ENCODE measurements around the gene ARMC12.
"Not testable (repeated sequence)": the region's sequence is repeated elsewhere in the genome, so short reads cannot be mapped to it uniquely, and the experiment has no call there.

ARMC12 gene

DNA sequence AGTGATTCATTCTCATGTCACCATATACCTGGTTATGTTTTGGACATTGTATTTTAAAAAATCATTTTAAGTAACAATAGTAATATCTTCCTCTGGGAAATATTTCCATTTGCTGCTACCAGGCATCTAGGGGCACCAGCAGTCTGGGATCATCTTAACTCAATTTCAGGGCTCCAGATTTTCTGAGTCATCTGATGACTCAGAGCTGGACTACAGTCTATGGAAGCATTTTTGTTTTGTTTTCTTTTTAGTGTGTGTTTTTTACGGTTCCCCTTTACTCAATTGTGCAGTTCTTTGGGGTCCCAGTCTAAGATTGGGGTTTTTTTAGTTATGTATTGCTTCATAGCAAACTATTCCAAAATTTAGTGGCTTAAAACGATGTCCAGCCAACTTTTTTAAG lies 42.4 kb upstream of the ARMC12 start:
- FAIRE-seq (no peak), DNase-seq (ENCODE audit: insufficient read length, low spot score) (no peak)
- TF ChIP-seq, protein P1, sequence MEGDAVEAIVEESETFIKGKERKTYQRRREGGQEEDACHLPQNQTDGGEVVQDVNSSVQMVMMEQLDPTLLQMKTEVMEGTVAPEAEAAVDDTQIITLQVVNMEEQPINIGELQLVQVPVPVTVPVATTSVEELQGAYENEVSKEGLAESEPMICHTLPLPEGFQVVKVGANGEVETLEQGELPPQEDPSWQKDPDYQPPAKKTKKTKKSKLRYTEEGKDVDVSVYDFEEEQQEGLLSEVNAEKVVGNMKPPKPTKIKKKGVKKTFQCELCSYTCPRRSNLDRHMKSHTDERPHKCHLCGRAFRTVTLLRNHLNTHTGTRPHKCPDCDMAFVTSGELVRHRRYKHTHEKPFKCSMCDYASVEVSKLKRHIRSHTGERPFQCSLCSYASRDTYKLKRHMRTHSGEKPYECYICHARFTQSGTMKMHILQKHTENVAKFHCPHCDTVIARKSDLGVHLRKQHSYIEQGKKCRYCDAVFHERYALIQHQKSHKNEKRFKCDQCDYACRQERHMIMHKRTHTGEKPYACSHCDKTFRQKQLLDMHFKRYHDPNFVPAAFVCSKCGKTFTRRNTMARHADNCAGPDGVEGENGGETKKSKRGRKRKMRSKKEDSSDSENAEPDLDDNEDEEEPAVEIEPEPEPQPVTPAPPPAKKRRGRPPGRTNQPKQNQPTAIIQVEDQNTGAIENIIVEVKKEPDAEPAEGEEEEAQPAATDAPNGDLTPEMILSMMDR (IDR thresholded peaks at IDR 0.05; ENCODE audit: insufficient read depth, missing control alignments) = no peak

DNA sequence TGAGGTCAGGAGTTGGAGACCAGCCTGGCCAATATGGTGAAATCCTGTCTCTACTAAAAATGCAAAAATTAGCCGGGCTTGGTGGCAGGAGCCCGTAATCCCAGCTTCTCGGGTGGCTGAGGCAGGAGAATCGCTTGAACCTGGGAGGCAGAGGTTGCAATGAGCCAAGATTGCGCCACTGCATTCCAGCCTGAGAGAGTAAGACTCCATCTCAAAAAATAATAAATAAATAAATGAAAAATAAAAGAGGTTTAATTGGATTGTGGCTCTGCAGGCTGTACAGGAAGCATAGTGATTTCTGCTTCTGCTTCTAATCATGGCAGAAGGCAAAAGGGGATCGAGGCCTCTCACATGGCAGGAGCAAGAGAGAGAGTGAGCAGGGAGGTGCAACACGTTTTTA lies 38.4 kb upstream of the ARMC12 start:
- FAIRE-seq = not testable (repeated sequence)

DNA sequence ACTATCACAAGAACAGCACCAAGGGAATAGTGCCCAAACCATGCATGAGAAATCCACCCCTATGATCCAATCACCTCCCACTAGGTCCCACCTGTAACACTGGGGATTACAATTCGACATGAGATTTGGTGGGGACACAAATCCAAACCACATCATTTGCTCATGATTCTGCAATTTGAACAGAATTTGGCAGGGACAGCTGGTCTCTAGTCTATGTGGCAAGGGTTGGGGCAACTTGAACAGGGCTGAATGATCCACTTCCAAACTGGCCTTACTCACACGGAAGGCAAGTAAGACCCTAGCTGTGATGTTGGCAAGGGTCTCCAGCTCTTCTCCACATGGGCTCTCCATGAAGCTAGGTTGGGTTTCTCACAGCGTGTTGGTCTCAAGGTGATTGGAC lies 38.0 kb upstream of the ARMC12 start:
- no peak for DNase-seq (ENCODE audit: insufficient read length, low spot score)
- FAIRE-seq = no peak
- TF ChIP-seq, protein P1 (IDR thresholded peaks at IDR 0.05; ENCODE audit: insufficient read depth, missing control alignments) = no peak

More for the DNA sequence above, 38.4 kb upstream of the ARMC12 start:
- not testable (repeated sequence) for DNase-seq (ENCODE audit: insufficient read length, low spot score)

DNA sequence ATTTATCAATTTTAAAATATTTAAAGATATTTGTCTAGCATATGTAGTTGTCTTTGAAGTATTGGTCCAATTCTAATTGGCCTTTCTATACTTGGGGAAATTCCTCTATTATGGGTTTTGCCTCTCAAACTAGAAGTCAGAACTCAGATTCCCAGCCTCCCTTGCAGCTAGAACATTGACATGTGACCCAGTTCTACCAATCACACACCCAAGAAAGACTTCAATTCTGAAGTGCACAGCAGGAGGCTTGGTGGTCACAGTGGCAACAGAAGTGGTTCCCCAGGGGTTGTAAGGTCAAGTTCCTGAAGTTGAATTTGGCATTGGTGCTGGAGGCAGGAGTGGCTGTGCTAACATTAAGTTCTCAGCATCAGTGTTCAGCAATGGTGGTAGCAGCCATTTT lies 33.3 kb upstream of the ARMC12 start:
- FAIRE-seq (no peak), DNase-seq (ENCODE audit: insufficient read length, low spot score) (no peak)
- TF ChIP-seq, protein P1 (IDR thresholded peaks at IDR 0.05; ENCODE audit: insufficient read depth, missing control alignments) = no peak

DNA sequence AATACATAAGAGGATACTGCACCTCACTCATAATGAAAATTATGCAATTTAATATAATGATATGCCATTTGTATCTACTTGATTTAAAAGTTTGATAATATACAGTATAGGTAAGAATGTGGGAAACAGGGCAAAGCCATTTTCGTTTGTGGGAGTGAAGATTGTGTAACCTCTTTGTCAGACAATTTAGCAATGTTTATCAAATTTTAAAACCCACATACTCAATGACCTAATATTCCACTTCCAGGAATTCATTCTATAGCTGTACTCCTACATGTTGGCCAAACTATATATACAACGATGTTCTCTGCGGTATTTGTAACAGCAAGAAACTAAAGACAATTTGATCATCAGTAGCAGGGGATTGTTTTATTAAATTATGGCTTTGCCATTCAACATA lies 30.4 kb upstream of the ARMC12 start:
- TF ChIP-seq, protein P1 (IDR thresholded peaks at IDR 0.05; ENCODE audit: insufficient read depth, missing control alignments) = no peak
- FAIRE-seq (no peak), DNase-seq (ENCODE audit: insufficient read length, low spot score) (no peak)

DNA sequence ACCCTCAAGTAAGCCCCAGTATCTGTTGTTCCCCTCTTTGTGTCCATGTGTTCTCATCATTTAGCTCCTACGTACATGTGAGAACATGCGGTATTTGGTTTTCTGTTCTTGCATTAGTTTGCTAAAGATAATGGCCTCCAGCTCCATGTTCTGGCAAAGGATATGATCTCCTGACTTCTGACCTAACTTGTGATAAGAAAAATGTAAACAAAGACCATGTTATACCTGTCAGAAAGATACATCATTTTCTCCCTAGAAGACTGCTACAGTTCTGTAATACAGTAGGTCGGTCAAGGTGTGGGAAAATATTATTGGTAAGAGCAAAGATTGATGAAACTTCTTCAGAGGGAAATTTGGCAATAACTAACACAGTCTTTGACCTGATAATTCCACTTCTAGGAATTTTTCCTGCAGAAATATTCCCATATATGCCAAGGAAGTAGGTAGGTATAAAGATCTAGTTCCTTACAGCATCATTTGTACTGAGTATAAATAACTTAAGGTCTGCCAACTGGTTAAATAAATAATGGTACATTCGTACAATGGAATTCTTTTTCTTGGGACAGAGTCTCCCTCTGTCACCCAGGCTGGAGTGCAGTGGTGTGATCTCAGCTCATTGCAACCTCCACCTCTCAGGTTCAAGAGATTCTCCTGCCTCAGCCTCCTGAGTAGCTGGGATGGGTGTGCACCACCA lies 29.0 kb upstream of the ARMC12 start:
- FAIRE-seq (no peak), DNase-seq (ENCODE audit: insufficient read length, low spot score) (no peak)
- TF ChIP-seq, protein P1 (IDR thresholded peaks at IDR 0.05; ENCODE audit: insufficient read depth, missing control alignments) = no peak

DNA sequence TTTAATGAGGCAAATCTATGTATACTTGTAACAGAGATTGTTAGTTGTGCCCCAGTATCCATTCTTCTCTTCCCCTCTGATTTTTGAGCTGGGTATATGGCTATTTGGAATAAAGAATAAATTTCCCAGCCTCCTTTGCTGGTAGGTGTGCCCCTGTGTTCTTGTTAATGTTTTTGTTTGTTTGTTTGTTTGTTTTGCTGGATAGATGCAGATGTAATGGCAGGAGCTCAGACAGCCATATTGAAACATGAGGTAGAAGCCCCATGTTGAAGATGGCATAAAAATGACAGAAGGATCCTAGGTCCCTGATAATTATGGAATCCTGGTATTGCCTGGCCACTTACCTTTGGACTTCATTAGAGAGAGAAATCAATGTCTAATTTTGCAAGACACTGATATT lies 28.2 kb upstream of the ARMC12 start:
- TF ChIP-seq, protein P1 (IDR thresholded peaks at IDR 0.05; ENCODE audit: insufficient read depth, missing control alignments) = no peak
- FAIRE-seq (no peak), DNase-seq (ENCODE audit: insufficient read length, low spot score) (no peak)

Measured in D721Med (cell line).